Medulla oblongata (tissue), 1 donor: ENCODE data around the gene TNFRSF11A.

ENCODE experiments used
- DNase-seq: peaks from one replicate; pipeline ENCODE4 v3.0.0-alpha.2; 2015; ENCODE audit errors: extremely low spot score

The TNFRSF11A gene

DNA sequence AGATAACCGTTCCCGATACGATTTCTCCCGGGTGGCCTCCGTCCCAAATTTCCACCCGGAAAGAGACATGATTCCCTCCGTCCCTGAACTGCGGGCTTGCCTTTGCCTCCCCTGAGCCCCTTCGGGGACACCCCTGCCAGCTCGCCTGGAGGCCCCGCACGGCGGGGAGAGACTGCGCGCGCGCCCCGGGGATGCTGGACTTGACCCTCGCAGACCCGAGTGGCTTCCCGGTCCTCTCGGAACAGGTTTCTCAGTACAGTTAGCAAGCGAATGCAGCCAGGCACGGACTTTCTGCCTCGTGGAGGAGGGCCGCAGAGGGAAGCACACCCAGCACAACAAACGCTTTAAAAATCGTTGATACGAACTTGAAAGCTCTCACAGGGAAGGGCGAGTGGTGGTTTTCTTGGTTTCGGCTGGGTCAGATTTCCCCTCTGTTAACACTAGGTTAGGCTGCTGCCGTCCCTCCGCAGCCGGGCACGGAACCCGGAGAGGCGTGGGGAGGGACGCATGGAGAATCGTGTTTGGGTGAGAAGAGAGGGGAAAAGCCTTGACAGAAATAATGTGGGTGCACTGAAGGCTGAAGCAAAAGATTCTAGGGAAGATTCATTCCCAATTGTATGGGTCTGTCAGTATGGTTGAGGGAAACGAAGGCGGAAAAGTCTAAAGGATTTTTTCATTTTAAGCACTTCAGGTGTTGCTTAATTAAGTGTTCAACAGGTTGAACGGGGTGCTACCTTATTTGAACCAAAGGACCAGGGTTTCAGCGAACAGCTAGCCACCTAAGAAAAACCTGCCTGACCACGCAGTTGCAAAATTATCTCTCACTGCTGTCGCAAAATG, 916 bp downstream of the TNFRSF11A start:
- no peak for DNase-seq

DNA sequence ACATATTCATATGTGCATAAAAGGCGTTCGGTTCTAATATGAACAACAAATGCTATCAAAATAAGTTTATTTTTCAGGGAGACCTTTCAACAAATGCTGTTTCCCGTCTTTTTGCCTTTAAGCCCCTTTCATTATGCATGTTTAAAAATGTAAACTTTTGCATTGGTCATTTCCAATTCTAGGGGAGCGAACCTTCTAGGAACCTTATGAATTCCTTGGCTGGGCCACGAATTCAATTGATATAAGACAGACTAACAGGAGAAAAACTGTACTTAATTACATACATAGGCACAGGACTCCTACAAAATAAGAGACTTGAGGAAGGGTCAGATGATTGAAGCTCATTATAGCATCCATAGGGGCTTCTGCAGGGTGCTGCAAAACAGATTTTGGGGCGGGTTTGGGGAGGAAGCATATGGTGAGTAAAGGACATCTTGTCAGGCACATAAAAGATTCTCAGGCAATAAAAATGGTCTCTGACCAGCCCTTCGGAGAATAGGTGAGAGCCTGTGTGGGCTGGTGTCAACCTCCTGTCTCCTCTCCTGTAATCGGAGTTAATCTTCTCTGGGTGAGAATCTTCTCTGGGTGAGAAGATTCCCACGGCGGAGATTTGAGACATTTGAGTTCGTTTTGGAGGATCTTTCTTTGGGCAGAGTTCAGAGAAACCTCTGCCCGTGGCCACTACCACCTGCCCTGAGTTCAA, 1.7 kb downstream of the TNFRSF11A start:
- DNase-seq = no peak

DNA sequence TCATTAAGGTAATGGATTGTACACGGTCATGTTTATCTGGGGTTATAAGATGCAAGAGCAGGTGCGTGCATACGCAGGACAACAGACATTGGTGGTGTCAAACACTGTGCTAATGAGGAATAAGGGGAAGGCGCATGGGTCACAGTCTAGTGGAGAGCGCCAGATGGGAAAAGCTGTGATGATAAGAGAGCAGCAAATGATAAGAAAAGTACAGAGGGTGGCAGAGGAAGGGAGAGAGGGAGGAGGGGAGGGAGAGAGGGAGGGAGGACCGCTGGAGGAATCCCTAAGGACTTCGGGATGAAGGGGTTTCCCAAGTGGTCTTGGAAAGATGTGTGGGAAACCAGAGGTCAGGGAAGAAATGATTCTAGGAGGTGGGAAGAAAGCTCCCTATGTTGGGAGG, 2.9 kb downstream of the TNFRSF11A start:
- no peak for DNase-seq

DNA sequence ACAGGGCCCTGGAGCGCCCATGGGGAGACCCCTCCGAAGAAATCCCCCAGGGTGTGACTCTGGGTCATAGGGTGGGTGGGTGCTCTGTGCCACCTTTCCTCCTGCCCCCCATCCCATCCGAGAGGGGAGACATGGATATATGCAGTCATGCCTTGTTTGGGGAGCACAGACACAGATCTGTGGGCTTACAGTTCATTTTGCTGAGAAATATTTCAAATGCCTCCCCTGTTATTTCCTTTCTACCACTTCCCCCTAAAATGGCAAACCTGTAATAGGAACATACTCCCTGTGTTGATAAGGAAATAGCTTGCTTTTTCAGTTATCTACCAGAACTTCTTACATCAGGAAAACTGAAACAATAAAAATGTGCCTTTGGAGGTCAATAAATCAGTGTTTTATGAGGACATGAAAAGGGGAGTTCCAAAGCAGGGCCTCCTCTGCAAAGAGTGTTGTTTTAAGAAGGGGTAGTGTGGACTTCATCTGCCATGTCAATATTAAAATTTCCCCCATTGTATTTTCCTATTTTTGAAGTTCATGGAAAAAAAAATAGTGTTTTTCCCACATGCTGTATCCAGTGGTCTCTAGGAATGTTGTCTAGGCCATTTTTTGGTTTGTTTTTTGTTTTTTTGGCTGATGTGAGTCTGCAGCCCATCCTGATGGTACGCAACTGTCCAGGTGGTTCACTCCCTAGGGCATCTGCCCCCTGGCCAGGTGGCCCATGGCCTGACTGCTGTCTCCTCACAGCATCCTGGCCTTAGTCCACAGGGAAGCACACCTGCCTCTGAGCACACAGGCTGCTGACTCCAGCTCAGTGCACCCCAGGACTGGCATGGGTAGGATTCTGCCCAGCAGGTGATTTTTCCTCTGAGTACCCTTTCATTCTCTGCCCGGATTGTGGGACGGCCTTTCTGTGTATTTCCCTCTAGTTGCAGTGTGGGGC, 3.7 kb downstream of the TNFRSF11A start:
- DNase-seq = no peak

- DNase-seq = no peak
These were observed 4.8 kb downstream of the TNFRSF11A start for GRCh38 chr18:62329691-62330454.

- DNase-seq = no peak
These were observed 5.5 kb downstream of the TNFRSF11A start for GRCh38 chr18:62330650-62331049.

DNA sequence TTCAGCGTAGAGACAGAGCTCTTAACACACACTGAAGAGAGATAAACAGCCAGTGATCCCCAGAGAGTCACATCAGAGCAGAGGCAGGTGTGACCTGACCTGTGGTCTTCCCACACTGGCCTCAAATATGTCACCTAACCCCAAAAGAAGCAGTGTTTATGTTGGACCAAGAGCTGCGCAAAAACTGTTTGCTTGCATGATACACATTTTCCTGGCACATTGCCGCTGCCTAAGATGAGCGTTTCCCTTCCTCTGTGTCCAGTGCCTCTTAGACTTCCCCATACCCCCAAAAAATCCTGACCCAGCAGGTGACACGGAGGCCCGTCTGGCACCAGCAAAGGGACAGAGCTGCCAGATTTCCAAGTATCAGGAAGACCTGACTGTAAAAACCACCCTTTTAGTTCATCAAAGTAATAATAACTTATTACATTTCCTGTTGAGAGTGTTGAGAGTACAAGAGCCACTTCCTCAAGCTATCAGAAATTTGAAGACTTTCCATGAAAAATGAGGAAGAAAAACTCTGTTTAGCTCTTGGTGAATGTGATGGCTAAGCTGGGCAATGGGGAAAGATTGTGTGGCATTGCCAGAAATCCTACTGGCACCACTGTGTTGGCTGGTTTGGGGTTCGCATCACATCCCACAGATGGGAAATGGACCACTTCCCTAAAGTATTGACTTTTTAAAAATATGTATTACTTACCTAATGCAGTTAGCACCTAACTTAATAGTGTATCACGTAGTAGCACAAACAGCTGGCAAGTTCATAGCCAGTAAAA, 6.7 kb downstream of the TNFRSF11A start:
- peak; percentile 52 for DNase-seq

- no peak for DNase-seq
These were observed 7.3 kb downstream of the TNFRSF11A start for GRCh38 chr18:62332431-62332830.

DNA sequence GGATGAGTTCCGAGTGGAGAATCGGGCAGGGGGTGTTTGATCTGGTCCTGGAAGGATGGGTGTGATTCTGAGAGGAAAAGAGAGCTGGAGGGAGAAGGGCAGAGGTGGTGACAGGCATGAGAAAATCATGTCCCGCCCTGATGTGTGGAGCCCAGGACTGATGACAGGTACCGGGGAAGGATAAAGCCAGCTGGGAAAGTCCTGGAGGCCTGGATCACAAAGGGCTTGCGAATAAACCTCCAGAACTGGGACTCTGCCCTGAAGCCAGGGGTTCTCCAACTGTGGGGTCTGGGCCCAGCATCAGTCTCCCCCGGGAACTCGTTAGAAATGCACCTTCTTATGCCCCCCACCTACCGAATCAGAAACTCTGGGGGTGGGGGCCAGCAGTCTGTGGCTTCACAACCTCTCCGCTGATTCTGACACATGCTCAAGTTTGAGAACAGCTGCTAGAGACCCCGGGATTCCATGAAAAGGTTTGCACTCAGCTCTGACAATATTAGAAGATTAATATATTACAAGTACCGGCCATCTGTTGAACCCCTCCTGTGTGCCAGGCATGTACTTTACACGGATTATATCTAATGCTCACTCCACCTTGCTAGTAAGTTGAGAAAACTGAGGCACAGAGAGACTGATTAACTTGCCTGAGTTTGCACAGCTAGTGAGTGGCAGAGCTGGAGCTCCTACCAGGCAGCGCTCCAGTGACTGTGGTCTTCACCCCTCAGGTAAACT, 8.0 kb downstream of the TNFRSF11A start:
- no peak for DNase-seq

- DNase-seq = no peak
These were observed 9.0 kb downstream of the TNFRSF11A start for GRCh38 chr18:62334120-62334519.

GRCh38 chr18:62335494-62335893, 10.4 kb downstream of the TNFRSF11A start:
- no peak for DNase-seq

DNA sequence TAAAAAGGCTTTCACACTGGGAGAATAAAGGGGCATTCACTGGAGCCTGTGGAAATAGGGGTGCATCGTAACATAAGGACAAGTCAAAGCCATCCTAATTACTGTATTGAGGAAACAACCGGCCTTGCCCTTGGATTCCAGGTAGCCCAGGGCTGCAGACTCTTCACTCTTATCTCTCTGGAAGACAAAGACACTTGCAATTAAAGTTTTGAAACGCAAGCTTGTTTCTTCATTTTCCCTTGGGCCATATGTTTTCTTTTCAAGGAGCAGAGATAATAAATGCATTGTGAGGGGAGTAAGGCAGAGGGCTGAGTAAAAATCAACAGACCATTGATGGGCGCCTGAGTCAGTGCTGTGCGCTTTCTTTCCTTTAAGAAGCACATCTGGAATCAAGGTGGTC, 11.5 kb downstream of the TNFRSF11A start:
- no peak for DNase-seq

- DNase-seq = no peak
These were observed 12.2 kb downstream of the TNFRSF11A start for GRCh38 chr18:62337336-62337735.

GRCh38 chr18:62338446-62339105, 13.5 kb downstream of the TNFRSF11A start:
- no peak for DNase-seq

- DNase-seq = no peak
These were observed 14.2 kb downstream of the TNFRSF11A start for GRCh38 chr18:62339106-62339988.

- DNase-seq = no peak
These were observed 15.9 kb downstream of the TNFRSF11A start for GRCh38 chr18:62340996-62341395.

- DNase-seq = no peak
These were observed 16.4 kb downstream of the TNFRSF11A start for GRCh38 chr18:62341473-62341872.

DNA sequence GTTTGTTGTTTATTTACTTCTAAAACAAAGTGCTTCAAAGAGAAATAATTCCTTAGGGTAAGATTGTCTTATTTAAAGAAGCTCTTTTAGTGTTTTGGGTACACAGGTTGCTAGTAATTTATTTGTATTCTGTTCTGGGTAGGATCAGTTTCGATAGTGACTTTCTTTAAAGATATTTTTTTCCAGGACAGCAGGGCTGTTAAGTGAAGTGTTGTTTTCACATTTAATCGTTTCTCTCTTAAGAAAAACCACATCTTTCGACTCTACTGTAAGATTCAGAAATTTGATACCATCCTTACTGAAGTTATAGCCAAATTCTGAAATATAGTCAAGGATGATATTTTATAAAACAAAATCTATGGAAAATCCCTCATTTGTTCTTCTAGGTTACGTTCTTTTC, 17.8 kb downstream of the TNFRSF11A start:
- no peak for DNase-seq
